SK-N-SH (cell line): ENCODE measurements around the gene RBCK1.
"Not testable (repeated sequence)": the region's sequence is repeated elsewhere in the genome, so short reads cannot be mapped to it uniquely, and the experiment has no call there.

Experiments
- CTCF ChIP-seq: fragments of 200-600 bp; sonication (generic); IDR thresholded peaks from 2 replicates; pipeline ENCODE4 v1.6.1; 2017; ENCODE audit warnings: antibody characterized with exemption, mild to moderate bottlenecking, moderate library complexity
- EP300 ChIP-seq, 2 experiments: IDR thresholded peaks; 2 replicates each; pipeline versions ENCODE4 v1.4.0 to v1.6.1; 2012; ENCODE audit warnings: borderline replicate concordance in 1 of 2, low read depth in 1 of 2, low read length in 1 of 2
- EZH2phosphoT487 ChIP-seq: fragments of 200-600 bp; sonication (generic); IDR thresholded peaks from 2 replicates; pipeline ENCODE4 v1.6.1; 2017; ENCODE audit warnings: low read depth, mixed run types, mild to moderate bottlenecking, antibody characterized with exemption, moderate library complexity, borderline replicate concordance
- FOXJ3 ChIP-seq: sonication (generic); formaldehyde crosslinking; IDR thresholded peaks from 2 replicates; pipeline ENCODE4 v1.5.1; 2020; ENCODE audit warnings: mild to moderate bottlenecking, missing genetic modification reagents
- GATA2 ChIP-seq: sonication (generic); formaldehyde crosslinking; IDR thresholded peaks from 2 replicates; pipeline ENCODE4 v1.5.0; 2020; ENCODE audit warnings: mild to moderate bottlenecking, missing genetic modification reagents
- JUND ChIP-seq: IDR thresholded peaks from 2 replicates; pipeline ENCODE4 v1.4.0; 2012
- NRF1 ChIP-seq: IDR thresholded peaks from 2 replicates; pipeline ENCODE4 v1.6.1; 2012; ENCODE audit warnings: low read depth, mild to moderate bottlenecking, low read length
- RAD21 ChIP-seq: IDR thresholded peaks from 2 replicates; pipeline ENCODE4 v1.6.1; 2012; ENCODE audit warnings: mild to moderate bottlenecking, low read length
- RCOR1 ChIP-seq: fragments of 150-350 bp; IDR thresholded peaks from 2 replicates; pipeline ENCODE4 v1.6.1; 2017; ENCODE audit warnings: antibody characterized with exemption, low read length
- TEAD4 ChIP-seq: IDR thresholded peaks from 2 replicates; pipeline ENCODE4 v1.4.0; 2012; ENCODE audit warnings: mild to moderate bottlenecking, borderline replicate concordance; ENCODE audit not compliant: insufficient read depth
- USF2 ChIP-seq: fragments of 150-350 bp; IDR thresholded peaks from 2 replicates; pipeline ENCODE4 v1.6.1; 2017; ENCODE audit warnings: antibody characterized with exemption, low read length, low read depth, borderline replicate concordance

DNA sequence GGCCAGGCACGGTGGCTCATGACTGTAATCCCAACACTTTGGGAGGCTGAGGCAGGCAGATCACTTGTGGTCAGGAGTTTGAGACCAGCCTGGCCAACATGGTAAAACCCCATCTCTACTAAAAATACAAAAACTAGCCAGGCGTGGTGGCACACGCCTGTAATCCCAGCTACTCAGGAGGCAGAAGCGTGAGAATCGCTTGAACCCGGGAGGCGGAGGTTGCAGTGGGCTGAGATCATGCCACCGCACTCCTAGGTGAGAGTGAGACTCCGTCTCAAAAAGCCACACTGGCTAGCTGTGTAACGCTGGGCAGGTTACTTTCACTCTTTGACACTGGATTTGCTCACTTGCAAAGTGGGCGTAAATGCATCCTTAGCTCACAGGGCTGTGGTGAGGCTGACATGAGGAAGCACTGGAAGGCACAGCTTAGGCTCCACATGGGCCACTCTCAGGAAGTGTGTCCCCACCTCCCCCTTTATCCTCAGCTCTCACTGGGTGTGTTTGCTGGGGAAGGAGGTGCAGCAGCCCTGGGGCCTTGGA lies 35.5 kb upstream of the RBCK1 start:
- TF ChIP-seq EP300 (IDR thresholded peaks at IDR 0.05; ENCODE audit: borderline replicate concordance in 1 of 2, low read depth in 1 of 2, low read length in 1 of 2); EZH2phosphoT487; FOXJ3 (CRISPR knock-in tag); GATA2 (CRISPR knock-in tag); TEAD4; CTCF; NRF1; USF2; RAD21; RCOR1; JUND: not testable (repeated sequence)
